ENCODE data around the gene PLCD4.

The PLCD4 gene

DNA sequence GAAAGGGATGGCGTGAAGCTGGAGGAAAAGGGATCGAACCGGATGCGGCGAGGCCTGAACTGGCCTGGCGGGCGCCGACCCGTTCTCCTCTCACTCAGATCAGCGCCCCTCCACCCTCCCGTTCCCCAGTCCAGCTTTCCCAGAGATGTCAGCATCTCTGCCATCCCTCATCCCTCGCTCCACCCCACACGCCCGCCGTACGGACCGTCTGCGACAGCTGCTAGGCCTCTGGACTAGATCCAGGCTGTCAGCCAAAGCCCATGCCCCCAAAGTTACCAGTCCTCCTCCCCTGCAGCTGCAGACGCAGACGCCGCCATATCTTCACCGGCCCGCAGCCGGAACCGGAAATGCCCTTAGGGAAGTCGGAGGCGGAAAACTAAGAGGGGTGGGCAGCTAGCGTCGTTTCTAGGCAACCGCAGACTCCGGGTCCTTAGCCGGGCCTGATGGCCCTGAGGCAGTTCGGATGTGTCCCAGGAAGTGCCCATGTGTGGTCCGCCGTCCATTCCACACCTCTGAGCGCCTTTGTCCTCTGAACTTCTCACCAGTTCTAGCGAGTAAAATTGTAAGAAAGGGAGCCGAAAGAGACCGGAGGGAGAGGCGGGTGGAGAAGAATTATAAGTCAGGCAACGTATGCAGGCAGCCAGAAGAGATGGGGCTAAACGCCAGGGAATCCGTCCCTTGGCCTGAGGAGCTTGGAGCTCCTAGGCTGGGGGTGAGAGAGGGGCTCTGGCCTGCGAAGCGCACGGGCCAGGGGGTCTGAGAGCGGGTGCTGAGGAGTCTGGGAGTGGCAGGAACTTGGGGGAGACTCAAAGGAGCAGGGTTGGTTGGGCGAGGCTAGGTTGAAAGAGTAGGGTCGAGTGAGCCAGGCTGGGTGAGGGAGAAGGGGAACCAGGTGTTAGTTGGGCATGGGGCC, 64.2 kb downstream of the PLCD4 start, which contains the start of the genes RNF25 and STK36:
Gene RNF25 (minus strand): TSS at position 349 of the 913 bp plus-strand sequence. CDS start 32 bp downstream, at position 317.
Gene STK36 (plus strand): TSS at position 433 of the 913 bp plus-strand sequence. CDS start 744 bp downstream, outside the sequence.
- peak; percentile 45 for DNase-seq

DNA sequence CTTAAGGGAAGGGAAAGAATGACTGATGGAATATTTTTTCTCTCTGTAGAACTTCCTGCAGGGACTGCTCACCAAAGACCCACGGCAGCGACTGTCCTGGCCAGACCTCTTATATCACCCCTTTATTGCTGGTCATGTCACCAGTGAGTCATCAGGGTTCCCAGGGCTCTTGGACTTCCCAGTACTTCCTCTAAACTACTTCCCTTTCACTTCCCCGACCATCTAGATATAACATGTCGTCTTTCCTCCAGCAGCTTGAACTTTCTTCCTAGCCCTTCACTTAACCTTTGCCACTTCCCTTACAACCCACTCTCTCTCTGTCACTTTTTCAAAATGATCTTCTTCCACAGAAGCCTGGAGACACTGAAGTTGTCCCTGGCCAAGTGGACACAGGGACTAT, 71.4 kb downstream of the PLCD4 start:
- DNase-seq: no peak

DNA sequence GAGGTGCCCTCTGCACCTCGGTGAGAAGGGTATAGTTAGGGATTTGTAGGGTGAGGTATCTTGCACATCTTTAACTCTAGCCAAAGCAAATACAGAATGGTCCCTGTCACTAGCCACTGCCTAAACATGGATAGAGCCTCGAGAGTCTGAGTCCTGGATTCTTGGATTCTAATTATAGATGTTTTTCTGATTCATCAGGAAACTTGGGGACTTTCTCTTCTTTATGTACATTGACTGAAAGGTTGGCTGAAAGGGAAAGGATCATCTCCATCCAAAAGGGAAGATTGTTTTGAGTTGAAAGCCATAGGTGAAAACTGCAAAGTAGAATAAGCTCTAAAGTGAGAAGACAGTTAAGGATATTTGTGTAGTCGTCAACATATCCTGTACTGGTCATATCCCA, 72.4 kb downstream of the PLCD4 start:
- no peak for DNase-seq

Measured in SIG-M5 (cell line).